GM23338 (cell line): ENCODE results near the gene ANKRD40CL. TPM values are rescaled to one million over a fixed set of nuclear protein-coding genes. Genes with fewer than 3 reads are reported as not detected.
"Not testable (repeated sequence)": the region's sequence is repeated elsewhere in the genome, so short reads cannot be mapped to it uniquely, and the experiment has no call there.

Experiments used
- ATAC-seq: fragments of 200-7000 bp; cut with Tn5 transposase; 3 replicates; pipeline ENCODE4 v1.9.1; 2020
- DNase-seq: peaks from one replicate; pipeline ENCODE4 v3.0.0-alpha.2; 2015; ENCODE audit warnings: low spot score
- H2AFZ ChIP-seq: fragments of 200-600 bp; sonication (generic); 2 replicates; pipeline ENCODE4 v1.8.0; 2016; ENCODE audit warnings: antibody characterized with exemption, mild to moderate bottlenecking, moderate library complexity
- H3F3A ChIP-seq: fragments of 200-600 bp; sonication (generic); replicated peaks from 2 replicates; pipeline ENCODE4 v1.8.0; 2017; ENCODE audit warnings: antibody characterized with exemption, mixed run types, low read depth
- H3K27ac ChIP-seq: fragments of 200-600 bp; sonication (generic); 2 replicates; pipeline ENCODE4 v1.6.1; 2016; ENCODE audit warnings: low read depth
- H3K27me3 ChIP-seq: fragments of 200-600 bp; sonication (generic); 2 replicates; pipeline ENCODE4 v1.8.0; 2016; ENCODE audit warnings: mild to moderate bottlenecking, mixed run types, moderate library complexity; ENCODE audit not compliant: insufficient read depth
- H3K36me3 ChIP-seq: fragments of 200-600 bp; sonication (generic); 2 replicates; pipeline ENCODE4 v1.8.0; 2016; ENCODE audit warnings: mild to moderate bottlenecking; ENCODE audit not compliant: insufficient read depth
- H3K4me1 ChIP-seq: fragments of 200-600 bp; sonication (generic); 2 replicates; pipeline ENCODE4 v1.8.0; 2016; ENCODE audit warnings: mild to moderate bottlenecking, moderate library complexity; ENCODE audit not compliant: insufficient read depth
- H3K4me2 ChIP-seq: fragments of 200-600 bp; sonication (generic); 2 replicates; pipeline ENCODE4 v1.7.1; 2017; ENCODE audit warnings: mixed run types
- H3K4me3 ChIP-seq: fragments of 200-600 bp; sonication (generic); 2 replicates; pipeline ENCODE4 v1.6.1; 2016; ENCODE audit warnings: mixed run types
- H3K79me2 ChIP-seq: fragments of 200-600 bp; sonication (generic); replicated peaks from 2 replicates; pipeline ENCODE4 v1.8.0; 2017; ENCODE audit warnings: mild to moderate bottlenecking; ENCODE audit not compliant: insufficient read depth
- H3K9me2 ChIP-seq: fragments of 200-600 bp; sonication (generic); 2 replicates; pipeline ENCODE4 v1.8.0; 2017; ENCODE audit not compliant: insufficient read depth
- H4K20me1 ChIP-seq: fragments of 200-600 bp; sonication (generic); replicated peaks from 2 replicates; pipeline ENCODE4 v1.8.0; 2017; ENCODE audit warnings: mild to moderate bottlenecking; ENCODE audit not compliant: insufficient read depth
- H3K27ac Mint-ChIP-seq: 2 replicates; pipeline ENCODE4 v1.8.0; 2020; ENCODE audit warnings: inconsistent platforms, mild to moderate bottlenecking, moderate library complexity, mixed read lengths
- H3K27me3 Mint-ChIP-seq: 3 replicates; pipeline ENCODE4 v1.8.0; 2022; ENCODE audit warnings: low read depth, mild to moderate bottlenecking, moderate library complexity, mixed read lengths, inconsistent platforms; ENCODE audit not compliant: insufficient read depth, poor library complexity
- H3K36me3 Mint-ChIP-seq: 3 replicates; pipeline ENCODE4 v1.8.0; 2021; ENCODE audit warnings: low read depth, mild to moderate bottlenecking, inconsistent platforms, moderate library complexity, mixed read lengths
- H3K4me1 Mint-ChIP-seq: 3 replicates; pipeline ENCODE4 v1.8.0; 2020; ENCODE audit warnings: mild to moderate bottlenecking, inconsistent platforms, mixed read lengths
- H3K4me3 Mint-ChIP-seq: 3 replicates; pipeline ENCODE4 v1.8.0; 2021; ENCODE audit warnings: moderate library complexity, mild to moderate bottlenecking, inconsistent platforms, mixed read lengths
- H3K9me3 Mint-ChIP-seq: 3 replicates; pipeline ENCODE4 v1.8.0; 2020; ENCODE audit warnings: moderate library complexity, mild to moderate bottlenecking, inconsistent platforms, mixed read lengths
- CREB1 ChIP-seq: fragments of 250-450 bp; sonication (Bioruptor Pico); IDR thresholded peaks from 2 replicates; pipeline ENCODE4 v1.5.0; 2020; ENCODE audit warnings: low read depth, mild to moderate bottlenecking, moderate library complexity
- ETS1 ChIP-seq: IDR thresholded peaks from 2 replicates; pipeline ENCODE4 v1.6.1; 2016; ENCODE audit warnings: antibody characterized with exemption
- JUNB ChIP-seq: IDR thresholded peaks from one replicate; pipeline ENCODE4 v1.6.1; 2016; ENCODE audit warnings: antibody characterized with exemption; ENCODE audit not compliant: unreplicated experiment
- NANOG ChIP-seq: IDR thresholded peaks from 2 replicates; pipeline ENCODE4 v1.6.1; 2016; ENCODE audit warnings: antibody characterized with exemption, borderline replicate concordance
- POLR2AphosphoS5 ChIP-seq: IDR thresholded peaks from 2 replicates; pipeline ENCODE4 v1.6.1; 2016; ENCODE audit warnings: antibody characterized with exemption, low read depth
- REST ChIP-seq: IDR thresholded peaks from one replicate; pipeline ENCODE4 v1.6.1; 2018; ENCODE audit warnings: antibody characterized with exemption; ENCODE audit not compliant: unreplicated experiment
- STAT1 ChIP-seq: IDR thresholded peaks from one replicate; pipeline ENCODE4 v1.6.1; 2016; ENCODE audit warnings: antibody characterized with exemption; ENCODE audit not compliant: unreplicated experiment
- ZNF331 ChIP-seq: fragments of 250-450 bp; sonication (Bioruptor Pico); IDR thresholded peaks from 2 replicates; pipeline ENCODE4 v1.5.0; 2020; ENCODE audit warnings: low read depth, mild to moderate bottlenecking, moderate library complexity
- ZNF462 ChIP-seq: fragments of 250-450 bp; sonication (Bioruptor Pico); IDR thresholded peaks from 2 replicates; pipeline ENCODE4 v1.5.0; 2020; ENCODE audit warnings: mild to moderate bottlenecking, moderate library complexity
- polyA plus RNA-seq: library from polyadenylated mRNA; unstranded; fragments of >200 nt; fragmentation: Nextera tagmentation; extraction: Ambion mirVana; gene quantifications from 2 replicates; pipeline ENCODE4 v1.2.1, GENCODE V29; 2016
- total RNA-seq: library from RNA; depleted of rRNA; stranded (reverse); fragments of >200 nt; shearing (Covaris generic); gene quantifications from 2 replicates; pipeline ENCODE4 v1.2.3, GENCODE V29; 2014

Gene ANKRD40CL
- total and polyA plus RNA-seq, 2 experiments from 2014 or later: not detected

- H3K4me2 ChIP-seq, H3K4me3 Mint-ChIP-seq, H3K27me3 Mint-ChIP-seq, H4K20me1 ChIP-seq, H3K4me3 ChIP-seq, H3K4me1 Mint-ChIP-seq, H3K9me2 ChIP-seq, ATAC-seq, H3K27ac Mint-ChIP-seq, H3K36me3 ChIP-seq, H3K36me3 Mint-ChIP-seq, H3F3A ChIP-seq, H3K9me3 Mint-ChIP-seq, H3K79me2 ChIP-seq, H3K4me1 ChIP-seq, H2AFZ ChIP-seq, DNase-seq, H3K27ac ChIP-seq, H3K27me3 ChIP-seq: not testable (repeated sequence)
These were observed 37.6 kb upstream of the ANKRD40CL start for GRCh38 chr17:50804749-50805475.

GRCh38 chr17:50803676-50804075, 36.4 kb upstream of the ANKRD40CL start:
- H3K4me3 ChIP-seq: no peak overlapping the region
- no peaks in the 10 kb centered on the region for H3F3A ChIP-seq
- peaks cover 4% of the 10 kb centered on the region; the same call in 1 of the 2 replicates for H3K4me1 ChIP-seq
- no peaks in the 10 kb centered on the region for H3K36me3 Mint-ChIP-seq
- H3K27me3 ChIP-seq: no peaks in the 10 kb centered on the region
- H3K36me3 ChIP-seq: no peaks in the 10 kb centered on the region
- H3K4me2 ChIP-seq: no peak overlapping the region
- no peak overlapping the region for H3K4me3 Mint-ChIP-seq
- H3K27ac Mint-ChIP-seq: no peak overlapping the region; the same call in 1 of the 2 replicates
- H3K9me2 ChIP-seq: 0 out of 2 replicates have a peak, but pooled peaks cover 3% of the 10 kb centered on the region
- H3K27ac ChIP-seq: 0 out of 2 replicates have a peak overlapping the region, but pooled peaks have one; percentile 66
- H4K20me1 ChIP-seq: no peaks in the 10 kb centered on the region
- DNase-seq (no peak), ATAC-seq (no peak)
- H3K4me1 Mint-ChIP-seq: peaks cover 9% of the 10 kb centered on the region
- H3K9me3 Mint-ChIP-seq: no peaks in the 10 kb centered on the region
- peak overlapping the region; percentile 88 for H2AFZ ChIP-seq
- no peaks in the 10 kb centered on the region for H3K79me2 ChIP-seq
- peaks cover 3% of the 10 kb centered on the region for H3K27me3 Mint-ChIP-seq
- no peak for TF ChIP-seq REST
- TF ChIP-seq ETS1: no peak
- no peak for TF ChIP-seq POLR2AphosphoS5
- no peak for TF ChIP-seq NANOG
- no peak for TF ChIP-seq CREB1
- no peak for TF ChIP-seq ZNF331 (CRISPR knock-in tag)
- TF ChIP-seq JUNB: no peak
- TF ChIP-seq ZNF462 (CRISPR knock-in tag): no peak
- TF ChIP-seq STAT1: no peak
